Measurements from ENCODE around the gene TMEM91. TPM values are rescaled to one million over a fixed set of nuclear protein-coding genes. Genes with fewer than 3 reads are reported as not detected.
A peak's percentile ranks its signal among the peaks of the same experiment; 100 is the strongest.

TMEM91 gene
- total and polyA plus RNA-seq, 2 of the 4 experiments (the other 2 are of a cell fraction), result 1.4 to 4.8 TPM

- H3K4me2 ChIP-seq (ENCODE audit: low read depth, low read length), result no peak overlapping the region
- H3K23ac ChIP-seq (ENCODE audit: low read depth, low read length), result no peak overlapping the region
- H2AK5ac ChIP-seq (ENCODE audit: low read depth, low read length), result 0 out of 2 replicates have a peak overlapping the region, but pooled peaks have one; percentile 13
- no peak overlapping the region for H2BK5ac ChIP-seq (ENCODE audit: low read depth, low read length, poor library complexity, severe bottlenecking)
- H3K4me1 ChIP-seq (ENCODE audit: control insufficient read depth, insufficient read depth, low read length), result no peaks in the 10 kb centered on the region
- H3K36me3 ChIP-seq (ENCODE audit: control insufficient read depth, insufficient read depth, low read length), result no peaks in the 10 kb centered on the region
- H3K9me1 ChIP-seq (ENCODE audit: insufficient read depth, low read length), result peaks cover 3% of the 10 kb centered on the region; the same call in 1 of the 2 replicates
- H3K18ac ChIP-seq (ENCODE audit: low read depth, low read length), result no peak overlapping the region
- no peak overlapping the region for H3K27ac ChIP-seq (ENCODE audit: insufficient read depth, low read length)
- no TSS peak for BruUV-seq (replicated peaks)
- H4K20me1 ChIP-seq (ENCODE audit: insufficient read depth, low read length), result peaks cover 24% of the 10 kb centered on the region
- peaks cover 7 to 31% of the 10 kb centered on the region in 2 experiments; a peak in 3 of 4 replicates for H3K79me1 ChIP-seq (ENCODE audit: low read depth in 1 of 2, low read length in 2 of 2)
- no peak overlapping the region for H4K91ac ChIP-seq (ENCODE audit: insufficient read depth, low read depth, low read length)
- 100% methylated on average over 2 of the region's 3 CpGs; no CpG with 5 or more reads in 1 of the 2 experiments for WGBS, 2 experiments (ENCODE audit: extremely low coverage in 2 of 2, insufficient read length in 1 of 2)
- no peak overlapping the region for H2BK15ac ChIP-seq (ENCODE audit: low read depth, low read length)
- H2AFZ ChIP-seq (replicated peaks; ENCODE audit: low read length, poor library complexity), result no peak overlapping the region
- no peak overlapping the region for H3K56ac ChIP-seq (ENCODE audit: extremely low read depth, insufficient read depth, low read length)
- no peak for ATAC-seq (ENCODE audit: low read depth)
- DNase-seq, result no peak
- H3K27me3 ChIP-seq (ENCODE audit: control insufficient read depth, insufficient read depth, low read length), result no peaks in the 10 kb centered on the region
- no peak overlapping the region for H4K5ac ChIP-seq (ENCODE audit: low read depth, low read length)
- no peak overlapping the region for H2BK120ac ChIP-seq (ENCODE audit: low read depth, low read length)
- no peak overlapping the region for H2BK20ac ChIP-seq (ENCODE audit: low read depth, low read length)
- no peak overlapping the region for H4K8ac ChIP-seq (ENCODE audit: low read depth in 2 of 2, low read length in 2 of 2)
- intact Hi-C loops (cut with micrococcal nuclease), result no loop called here
- no peak overlapping the region for H3K14ac ChIP-seq (replicated peaks; ENCODE audit: low read depth, low read length)
- ChIA-PET POLR2A (ENCODE audit: unreplicated experiment) (no interaction called here), CTCF (interaction anchor here (0.7 kb wide), 1 partner anchor 9 kb away, joined by 3 read pairs; no protein-coding TSS in a partner anchor)
- no peaks in the 10 kb centered on the region for H3K9me3 ChIP-seq (ENCODE audit: control insufficient read depth, insufficient read depth, low read length)
- H3K4me3 ChIP-seq (ENCODE audit: insufficient read depth, low read depth, low read length), result no peak overlapping the region
- dilution Hi-C loops (cut with HindIII; ENCODE audit: low sequenced_read_pairs, unreplicated experiment), result no loop called here
- in situ Hi-C loops (cut with MboI; ENCODE audit: low sequenced_read_pairs), result no loop called here
- no peak overlapping the region for H2AK9ac ChIP-seq (replicated peaks; ENCODE audit: low read depth, low read length, poor library complexity)
- H3K4ac ChIP-seq (ENCODE audit: low read depth, low read length), result no peak overlapping the region
- H3K9ac ChIP-seq (ENCODE audit: low read depth, low read length), result no peak overlapping the region
- TF ChIP-seq SMC3 (IDR thresholded peaks at IDR 0.05; ENCODE audit: low read depth, low read length) (no peak), FOS (IDR thresholded peaks at IDR 0.05; ENCODE audit: low read depth, low read length) (no peak), ELK1 (IDR thresholded peaks at IDR 0.05; ENCODE audit: borderline replicate concordance, low read depth, low read length) (no peak), MAFK (IDR thresholded peaks at IDR 0.05; ENCODE audit: low read depth, low read length) (no peak), BHLHE40 (IDR thresholded peaks at IDR 0.05; ENCODE audit: low read depth, low read length) (no peak)
- TF ChIP-seq, protein P1, sequence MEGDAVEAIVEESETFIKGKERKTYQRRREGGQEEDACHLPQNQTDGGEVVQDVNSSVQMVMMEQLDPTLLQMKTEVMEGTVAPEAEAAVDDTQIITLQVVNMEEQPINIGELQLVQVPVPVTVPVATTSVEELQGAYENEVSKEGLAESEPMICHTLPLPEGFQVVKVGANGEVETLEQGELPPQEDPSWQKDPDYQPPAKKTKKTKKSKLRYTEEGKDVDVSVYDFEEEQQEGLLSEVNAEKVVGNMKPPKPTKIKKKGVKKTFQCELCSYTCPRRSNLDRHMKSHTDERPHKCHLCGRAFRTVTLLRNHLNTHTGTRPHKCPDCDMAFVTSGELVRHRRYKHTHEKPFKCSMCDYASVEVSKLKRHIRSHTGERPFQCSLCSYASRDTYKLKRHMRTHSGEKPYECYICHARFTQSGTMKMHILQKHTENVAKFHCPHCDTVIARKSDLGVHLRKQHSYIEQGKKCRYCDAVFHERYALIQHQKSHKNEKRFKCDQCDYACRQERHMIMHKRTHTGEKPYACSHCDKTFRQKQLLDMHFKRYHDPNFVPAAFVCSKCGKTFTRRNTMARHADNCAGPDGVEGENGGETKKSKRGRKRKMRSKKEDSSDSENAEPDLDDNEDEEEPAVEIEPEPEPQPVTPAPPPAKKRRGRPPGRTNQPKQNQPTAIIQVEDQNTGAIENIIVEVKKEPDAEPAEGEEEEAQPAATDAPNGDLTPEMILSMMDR (conservative IDR thresholded peaks at IDR 0.05; ENCODE audit: low read depth, low read length), result no peak
Observed at GRCh38 chr19:41355802-41356201, 20.5 kb upstream of the TMEM91 start.
